Left kidney (tissue), 2 donors: Measurements from ENCODE around the gene KLHL8. TPM values are rescaled to one million over a fixed set of nuclear protein-coding genes. Genes with fewer than 3 reads are reported as not detected.
"Not testable (repeated sequence)": the region's sequence is repeated elsewhere in the genome, so short reads cannot be mapped to it uniquely, and the experiment has no call there.

Experiments
- DNase-seq: peaks from one replicate; pipeline ENCODE4 v3.0.0-alpha.2; 2013
- polyA plus RNA-seq: library from polyadenylated mRNA; unstranded; fragments of 120-200 nt; gene quantifications from one replicate; pipeline ENCODE4 v1.2.1, GENCODE V29; 2013; ENCODE audit not compliant: insufficient read length

KLHL8 gene
- polyA plus RNA-seq, 1 donor: 21.3 TPM

GRCh38 chr4:87180767-87181166 is 39.7 kb downstream of the KLHL8 start:
- no peak for DNase-seq

DNA sequence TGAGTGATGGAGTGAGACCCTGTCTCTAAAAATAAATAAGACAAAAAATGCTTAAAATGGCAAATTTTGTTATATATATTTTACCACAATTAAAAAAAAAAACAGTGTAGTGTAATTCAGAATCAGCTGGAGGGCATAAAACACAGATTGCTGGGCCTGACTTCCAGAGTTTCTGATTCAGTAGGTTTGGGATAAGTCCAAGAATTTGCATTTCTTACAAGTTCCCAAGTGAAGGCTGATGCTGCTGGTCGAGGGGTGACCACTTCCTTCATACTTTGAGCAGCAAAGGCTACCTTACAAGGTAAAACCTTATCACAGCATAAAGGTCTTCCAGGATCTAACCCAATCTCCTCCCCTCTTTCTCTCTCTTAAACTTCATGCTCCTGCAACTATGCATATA is 40.7 kb downstream of the KLHL8 start:
- DNase-seq: no peak

- DNase-seq: no peak
Measured at GRCh38 chr4:87174672-87175071, 45.7 kb downstream of the KLHL8 start.

DNA sequence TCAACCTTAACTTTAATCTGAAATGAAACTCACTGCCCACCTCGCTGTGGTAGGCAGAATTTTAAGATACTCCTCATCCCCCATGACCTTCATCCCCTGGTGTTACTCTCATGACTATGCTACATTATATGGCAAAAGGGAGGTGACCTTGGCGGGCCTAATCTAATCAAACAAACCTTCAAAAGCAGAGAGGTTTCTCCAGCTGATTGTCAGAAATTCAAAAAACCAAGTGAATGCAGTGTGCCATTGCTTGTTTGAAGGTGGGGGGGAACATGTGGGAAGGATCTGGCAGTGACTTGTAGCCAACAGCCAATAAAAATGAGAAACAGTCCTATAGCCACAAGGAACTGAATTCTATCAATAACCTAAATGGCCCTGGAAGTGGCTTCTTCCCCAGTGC is 48.5 kb downstream of the KLHL8 start:
- DNase-seq: no peak

- no peak for DNase-seq
Measured at GRCh38 chr4:87166296-87166854, 54.0 kb downstream of the KLHL8 start.

- no peak for DNase-seq
Measured at GRCh38 chr4:87165892-87166291, 54.5 kb downstream of the KLHL8 start.

DNA sequence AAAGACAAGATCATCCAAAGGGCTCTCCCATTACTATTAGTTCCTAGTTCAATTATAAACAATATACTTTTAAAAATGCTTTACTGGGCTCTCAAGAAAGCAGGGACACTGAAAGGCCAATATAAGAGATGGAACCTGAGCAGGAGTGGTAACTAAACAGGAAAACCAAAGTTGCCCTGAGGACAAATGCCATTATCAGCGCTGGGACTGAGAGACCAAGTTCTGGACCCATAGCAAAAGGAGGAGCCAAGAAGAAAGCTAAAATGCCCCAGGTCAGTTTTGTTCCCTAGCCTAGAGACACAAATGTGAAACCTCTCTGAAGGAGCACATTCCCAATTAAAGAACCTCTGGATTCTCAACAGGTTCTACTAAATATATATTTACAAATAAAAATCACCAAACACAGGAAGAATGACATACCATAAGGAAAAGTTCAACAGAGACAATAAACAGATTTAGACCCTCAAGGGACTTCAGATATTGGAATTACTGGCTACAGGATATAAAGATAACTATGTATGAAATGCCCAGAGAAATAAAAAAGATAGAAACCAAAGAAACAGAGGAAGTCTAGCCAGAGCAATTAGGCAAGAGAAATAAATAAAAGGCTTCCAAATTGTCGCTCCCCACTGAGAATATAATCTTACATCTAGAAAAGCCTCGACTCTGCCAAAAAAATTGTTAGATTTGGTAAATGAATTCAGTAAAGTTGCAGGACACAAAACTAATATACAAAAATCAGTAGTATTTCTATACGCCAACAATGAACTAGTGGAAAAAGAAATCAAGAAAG is 67.1 kb downstream of the KLHL8 start:
- DNase-seq: no peak

DNA sequence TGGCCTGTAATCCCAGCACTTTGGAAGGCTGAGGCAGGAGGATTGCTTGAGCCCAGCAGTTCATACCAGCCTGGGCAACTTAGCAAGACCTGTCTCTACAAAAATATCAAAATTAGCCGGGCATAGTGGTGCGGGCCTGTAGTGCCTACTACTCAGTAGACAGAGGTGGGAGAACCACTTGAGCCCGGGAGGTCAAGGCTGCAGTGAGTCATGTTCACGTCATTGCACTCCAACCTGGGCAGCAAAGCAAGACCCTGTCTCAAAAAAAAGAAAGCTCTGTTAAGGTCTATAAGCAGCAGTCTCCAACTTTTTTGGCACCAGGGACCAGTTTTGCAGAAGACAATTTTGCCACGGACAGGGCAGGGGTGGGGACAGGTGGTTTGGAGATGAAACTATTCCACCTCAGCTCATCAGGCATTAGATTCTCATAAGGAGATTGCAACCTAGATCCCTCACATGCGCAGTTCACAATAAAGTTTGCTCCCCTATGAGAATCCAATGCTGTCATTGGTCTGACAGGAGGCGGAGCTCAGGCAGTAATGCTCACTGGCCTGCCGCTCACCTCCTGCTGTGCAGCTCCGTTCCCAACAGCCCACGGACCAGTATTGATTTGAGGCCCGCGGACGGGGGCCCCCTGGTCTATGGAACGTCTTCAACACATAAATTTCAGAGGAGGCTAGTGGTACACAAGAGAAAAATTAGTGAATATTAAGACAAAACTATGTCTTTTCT is 67.9 kb downstream of the KLHL8 start:
- DNase-seq: no peak

- no peak for DNase-seq
Measured at GRCh38 chr4:87151730-87152129, 68.7 kb downstream of the KLHL8 start.

- DNase-seq: peak; percentile 85
Measured at GRCh38 chr4:87150498-87151261, 69.7 kb downstream of the KLHL8 start.

GRCh38 chr4:87147116-87147515 is 73.3 kb downstream of the KLHL8 start:
- DNase-seq: no peak

DNA sequence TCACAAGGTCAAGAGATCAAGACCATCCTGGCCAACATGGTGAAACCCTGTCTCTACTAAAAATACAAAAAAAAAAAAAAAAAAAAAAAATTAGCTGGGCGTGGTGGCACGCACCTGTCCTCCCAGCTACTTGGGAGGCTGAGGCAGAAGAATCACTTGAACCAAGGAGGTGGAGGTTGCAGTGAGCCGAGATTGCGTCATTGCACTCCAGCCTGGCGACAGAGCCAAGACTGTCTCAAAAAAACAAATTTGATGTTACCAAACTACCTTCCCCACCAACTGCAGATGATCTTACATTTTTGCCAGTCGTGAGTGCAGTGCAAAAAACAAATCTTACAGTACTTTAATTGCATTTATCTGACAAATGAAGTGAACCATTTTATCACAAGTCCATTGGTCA is 74.5 kb downstream of the KLHL8 start:
- DNase-seq: not testable (repeated sequence)

DNA sequence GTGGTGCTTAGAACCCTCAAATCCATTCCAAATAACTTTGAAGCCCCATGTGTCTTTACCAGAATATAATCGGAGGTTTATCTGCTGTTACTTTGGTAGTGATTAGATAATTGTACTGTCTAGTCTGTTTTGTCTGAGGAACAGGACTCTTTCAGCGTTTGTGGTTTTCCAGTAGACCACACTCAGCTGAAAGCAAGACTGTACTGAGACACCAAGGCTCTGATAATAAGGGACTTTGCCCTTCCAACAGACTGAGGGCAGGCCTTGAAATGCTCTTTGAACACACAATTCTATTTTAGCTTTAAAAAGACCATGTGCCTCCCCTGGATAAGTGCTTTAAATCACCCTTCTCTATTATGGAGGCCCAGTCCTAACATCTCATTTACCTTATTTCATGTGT is 76.1 kb downstream of the KLHL8 start:
- DNase-seq: no peak

DNA sequence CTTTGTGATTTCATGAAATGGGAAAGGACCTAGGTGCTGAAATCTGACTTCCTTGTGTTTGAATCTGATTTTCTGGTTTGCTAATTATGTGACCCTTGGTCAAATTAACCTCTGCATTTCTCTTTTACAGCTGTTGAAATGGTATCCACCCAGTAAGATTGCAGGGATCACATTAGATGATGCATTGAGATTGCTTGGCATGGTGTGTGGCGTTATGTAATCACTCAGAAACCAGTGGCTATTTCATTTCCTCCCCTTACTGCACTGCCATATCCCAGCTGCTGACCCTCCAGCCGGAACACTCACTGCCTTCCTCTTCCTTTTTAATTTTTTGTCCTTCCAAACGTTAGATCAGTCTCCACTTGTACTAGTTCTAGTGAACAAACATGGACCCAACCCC is 79.0 kb downstream of the KLHL8 start:
- DNase-seq: no peak

GRCh38 chr4:87134122-87134521 is 86.3 kb downstream of the KLHL8 start:
- no peak for DNase-seq

DNA sequence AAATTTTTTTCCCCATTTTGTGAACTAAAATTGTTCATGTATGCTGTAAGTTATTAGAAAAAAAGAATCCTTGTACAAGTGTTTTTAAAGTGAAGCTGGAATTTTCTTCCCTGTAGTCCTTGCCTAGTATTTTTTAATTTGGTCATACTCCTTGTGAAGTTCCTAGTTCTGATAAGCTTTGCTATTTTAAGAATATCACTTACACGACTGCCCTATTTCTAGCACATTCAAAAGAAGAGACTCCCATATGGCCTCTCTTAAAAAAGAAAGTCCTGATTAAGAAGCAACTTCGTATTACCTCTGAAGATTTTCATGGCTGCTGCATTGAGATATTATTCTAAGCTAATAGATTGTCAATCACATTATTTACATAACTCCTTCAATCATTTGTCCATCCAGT is 87.2 kb downstream of the KLHL8 start:
- no peak for DNase-seq

DNA sequence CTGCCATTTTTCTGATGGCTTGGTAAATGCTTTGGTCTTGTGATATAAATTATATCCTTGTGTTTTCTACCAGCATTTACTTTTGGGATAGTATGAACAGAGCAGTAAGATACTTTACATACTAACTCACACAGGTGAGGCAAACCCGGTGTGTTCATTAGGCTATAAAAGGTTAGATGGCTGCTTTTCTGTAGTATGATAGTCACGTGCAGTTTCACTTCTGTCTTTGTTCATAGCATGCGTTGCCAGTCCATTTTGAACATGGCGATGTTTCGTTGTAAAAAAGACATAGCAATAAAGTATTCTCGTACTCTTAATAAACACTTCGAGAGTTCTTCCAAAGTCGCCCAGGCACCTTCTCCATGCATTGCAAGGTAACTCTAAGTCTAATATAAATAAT is 88.4 kb downstream of the KLHL8 start:
- DNase-seq: no peak

DNA sequence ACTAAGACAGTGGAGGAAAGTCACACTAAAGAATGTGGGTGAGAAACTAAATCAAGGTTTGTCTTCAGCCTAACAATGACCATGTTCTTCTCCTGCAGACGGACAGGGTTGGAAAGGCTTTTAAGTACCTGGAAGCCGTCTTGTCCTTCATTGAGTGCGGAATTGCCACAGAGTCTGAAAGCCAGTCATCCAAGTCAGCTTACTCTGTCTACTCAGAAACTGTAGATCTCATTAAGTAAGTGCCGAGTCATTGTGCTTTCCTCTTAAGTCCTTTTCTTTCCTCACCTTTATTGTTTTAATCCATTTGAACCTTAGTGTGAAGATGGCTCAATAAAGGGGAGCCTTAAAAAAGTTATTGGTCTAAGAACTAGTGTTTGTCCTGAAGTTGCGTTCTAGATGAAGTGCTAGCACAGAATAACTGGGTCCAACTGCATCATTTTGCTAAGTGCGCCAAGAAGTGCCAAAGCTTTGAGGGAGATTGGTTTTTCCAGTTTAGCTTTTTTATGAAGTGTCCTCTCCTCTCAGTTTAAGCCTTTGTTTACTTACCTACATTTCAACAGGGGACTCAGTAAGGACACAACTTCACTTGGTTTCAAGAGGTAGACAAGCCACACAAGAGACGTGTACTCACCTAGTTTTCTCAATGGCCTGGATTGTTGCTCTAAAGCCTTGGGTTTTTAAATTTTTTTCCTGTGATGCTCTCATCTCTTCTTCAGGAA is 89.3 kb downstream of the KLHL8 start:
- DNase-seq: no peak

GRCh38 chr4:87129681-87130080 is 90.7 kb downstream of the KLHL8 start:
- no peak for DNase-seq

DNA sequence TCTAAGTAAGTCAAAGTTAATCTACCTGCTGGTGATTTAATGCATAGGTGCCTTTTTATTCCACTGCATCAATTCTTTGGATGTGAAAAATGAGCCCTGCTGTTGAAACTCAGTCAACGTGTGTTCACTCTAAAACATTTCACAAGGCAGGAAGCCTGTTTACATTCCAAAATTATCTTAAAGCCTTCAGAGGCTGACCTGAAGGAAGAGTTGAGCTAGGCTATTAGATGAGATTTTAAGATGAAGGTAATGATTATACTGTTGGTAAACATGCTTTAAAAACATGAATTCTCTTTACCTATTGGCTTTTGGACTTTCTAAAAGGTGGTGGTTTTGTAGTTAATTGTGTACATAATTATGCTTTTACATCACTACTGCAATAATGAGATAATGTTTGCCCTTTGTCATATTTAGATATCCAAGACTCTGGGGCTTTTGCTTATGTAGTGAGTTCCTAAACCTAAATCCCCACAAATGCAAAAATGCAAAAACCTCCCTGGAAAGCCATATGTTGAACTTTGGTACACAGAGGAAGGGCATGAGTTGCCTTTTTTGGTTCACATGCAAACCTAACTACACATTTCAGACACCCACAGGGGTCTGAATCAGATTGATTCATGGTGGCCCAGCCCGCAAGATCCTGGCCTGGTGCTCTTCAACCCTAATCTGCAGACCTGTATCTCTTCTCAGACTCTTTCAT is 92.3 kb downstream of the KLHL8 start:
- no peak for DNase-seq

- no peak for DNase-seq
Measured at GRCh38 chr4:87126056-87126455, 94.4 kb downstream of the KLHL8 start.
